ENCODE results near the gene CDC42BPA. TPM values are rescaled to one million over a fixed set of nuclear protein-coding genes. Genes with fewer than 3 reads are reported as not detected.

CDC42BPA gene
- polyA plus RNA-seq, 3 donors: 0.20 to 0.45 (median 0.39) TPM

DNA sequence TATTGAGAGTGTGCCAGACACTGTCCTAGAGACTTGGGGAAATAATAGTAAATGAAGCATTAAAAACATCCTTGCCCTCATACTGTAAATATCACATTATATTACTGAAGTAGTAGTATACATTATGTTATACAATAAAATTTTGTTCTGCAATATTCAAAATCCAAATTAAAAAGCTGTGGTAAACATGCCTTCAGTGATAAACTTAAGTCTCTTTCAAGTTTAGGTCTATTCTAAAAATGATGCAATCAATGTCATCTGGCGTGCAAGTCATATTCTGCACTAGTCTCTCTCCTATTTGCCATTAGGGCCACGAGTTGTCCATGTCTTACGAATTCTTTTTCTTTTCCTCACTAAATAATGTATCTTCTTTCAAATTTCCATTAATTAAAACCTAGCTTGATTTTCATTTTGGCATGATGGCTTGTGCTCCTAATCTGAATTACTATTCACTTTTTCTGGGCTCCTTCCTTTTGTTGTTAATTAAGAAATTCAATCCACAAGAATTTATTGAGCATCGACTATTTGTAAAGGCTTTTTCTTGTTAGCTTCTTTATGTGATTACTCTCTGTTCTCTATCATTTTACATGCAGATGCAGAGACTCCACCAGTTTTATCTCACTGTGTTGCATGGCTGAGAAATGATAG, 247.5 kb downstream of the CDC42BPA start:
- Mint-ChIP-seq H3K27me3 (ENCODE audit: low read depth in 3 of 3) (no peaks in the 10 kb centered on the region), H3K4me3 (no peak overlapping the region), H3K4me1 (no peaks in the 10 kb centered on the region), H3K27ac (no peak overlapping the region), H3K9me3 (no peaks in the 10 kb centered on the region), H3K36me3 (no peaks in the 10 kb centered on the region)
- no peak overlapping the region for H3K4me2 ChIP-seq (replicated peaks; ENCODE audit: extremely low read depth, low read length, poor library complexity, severe bottlenecking)
- H3K36me3 ChIP-seq (replicated peaks in 1 of 2; ENCODE audit: control insufficient read depth in 1 of 2, insufficient read depth in 2 of 2, low read length in 2 of 2): no peaks in the 10 kb centered on the region
- no peaks in the 10 kb centered on the region for H4K20me1 ChIP-seq (ENCODE audit: insufficient read depth, low read length)
- TF ChIP-seq, protein P1, sequence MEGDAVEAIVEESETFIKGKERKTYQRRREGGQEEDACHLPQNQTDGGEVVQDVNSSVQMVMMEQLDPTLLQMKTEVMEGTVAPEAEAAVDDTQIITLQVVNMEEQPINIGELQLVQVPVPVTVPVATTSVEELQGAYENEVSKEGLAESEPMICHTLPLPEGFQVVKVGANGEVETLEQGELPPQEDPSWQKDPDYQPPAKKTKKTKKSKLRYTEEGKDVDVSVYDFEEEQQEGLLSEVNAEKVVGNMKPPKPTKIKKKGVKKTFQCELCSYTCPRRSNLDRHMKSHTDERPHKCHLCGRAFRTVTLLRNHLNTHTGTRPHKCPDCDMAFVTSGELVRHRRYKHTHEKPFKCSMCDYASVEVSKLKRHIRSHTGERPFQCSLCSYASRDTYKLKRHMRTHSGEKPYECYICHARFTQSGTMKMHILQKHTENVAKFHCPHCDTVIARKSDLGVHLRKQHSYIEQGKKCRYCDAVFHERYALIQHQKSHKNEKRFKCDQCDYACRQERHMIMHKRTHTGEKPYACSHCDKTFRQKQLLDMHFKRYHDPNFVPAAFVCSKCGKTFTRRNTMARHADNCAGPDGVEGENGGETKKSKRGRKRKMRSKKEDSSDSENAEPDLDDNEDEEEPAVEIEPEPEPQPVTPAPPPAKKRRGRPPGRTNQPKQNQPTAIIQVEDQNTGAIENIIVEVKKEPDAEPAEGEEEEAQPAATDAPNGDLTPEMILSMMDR (IDR thresholded peaks at IDR 0.05): no peak
- WGBS (ENCODE audit: insufficient coverage): 92% methylated on average over 3 of the region's 4 CpGs
- H3K4me1 ChIP-seq (ENCODE audit: control insufficient read depth in 1 of 2, insufficient read depth in 2 of 2, low read length in 2 of 2): no peaks in the 10 kb centered on the region
- no peak overlapping the region for H2AFZ ChIP-seq (ENCODE audit: insufficient read depth, low read depth, low read length, poor library complexity, severe bottlenecking)
- H3K27ac ChIP-seq (ENCODE audit: low read depth in 1 of 2, low read length in 2 of 2): no peak overlapping the region
- no peak for DNase-seq
- no peaks in the 10 kb centered on the region for H3K79me2 ChIP-seq (ENCODE audit: insufficient read depth, low read length)
- intact Hi-C loops (cut with micrococcal nuclease): no loop called here
- H3K9me3 ChIP-seq (replicated peaks in 1 of 2; ENCODE audit: control insufficient read depth in 1 of 2, insufficient read depth in 1 of 2, low read length in 2 of 2): no peaks in the 10 kb centered on the region
- no peak overlapping the region for H3K4me3 ChIP-seq (replicated peaks in 1 of 3; ENCODE audit: low read depth in 2 of 3, low read length in 3 of 3)
- no peak overlapping the region for H3K9ac ChIP-seq (ENCODE audit: insufficient read depth, low read length, poor library complexity, severe bottlenecking)
- no peaks in the 10 kb centered on the region for H3K27me3 ChIP-seq (ENCODE audit: control insufficient read depth in 2 of 2, insufficient read depth in 2 of 2, low read length in 2 of 2)

- Mint-ChIP-seq H3K27ac (no peak overlapping the region), H3K4me3 (no peak overlapping the region)
These were observed 248.8 kb downstream of the CDC42BPA start for GRCh38 chr1:227069490-227069889.

More at GRCh38 chr1:227069490-227069889, 248.8 kb downstream of the CDC42BPA start:
- H3K9me3 ChIP-seq (replicated peaks in 1 of 2; ENCODE audit: control insufficient read depth in 1 of 2, insufficient read depth in 1 of 2, low read length in 2 of 2): no peaks in the 10 kb centered on the region
- TF ChIP-seq, protein P1 (IDR thresholded peaks at IDR 0.05): no peak
- no peaks in the 10 kb centered on the region for H3K27me3 ChIP-seq (ENCODE audit: control insufficient read depth in 2 of 2, insufficient read depth in 2 of 2, low read length in 2 of 2)
- no peak overlapping the region for H3K9ac ChIP-seq (ENCODE audit: insufficient read depth, low read length, poor library complexity, severe bottlenecking)
- Mint-ChIP-seq H3K36me3 (no peaks in the 10 kb centered on the region), H3K27me3 (ENCODE audit: low read depth in 3 of 3) (no peaks in the 10 kb centered on the region), H3K9me3 (no peaks in the 10 kb centered on the region), H3K4me1 (no peaks in the 10 kb centered on the region)
- H3K27ac ChIP-seq (ENCODE audit: low read depth in 1 of 2, low read length in 2 of 2): no peak overlapping the region
- no peak overlapping the region for H3K4me2 ChIP-seq (replicated peaks; ENCODE audit: extremely low read depth, low read length, poor library complexity, severe bottlenecking)
- no peak overlapping the region for H2AFZ ChIP-seq (ENCODE audit: insufficient read depth, low read depth, low read length, poor library complexity, severe bottlenecking)
- no peaks in the 10 kb centered on the region for H3K36me3 ChIP-seq (replicated peaks in 1 of 2; ENCODE audit: control insufficient read depth in 1 of 2, insufficient read depth in 2 of 2, low read length in 2 of 2)
- H3K79me2 ChIP-seq (ENCODE audit: insufficient read depth, low read length): no peaks in the 10 kb centered on the region
- no peaks in the 10 kb centered on the region for H4K20me1 ChIP-seq (ENCODE audit: insufficient read depth, low read length)
- WGBS (ENCODE audit: insufficient coverage): no CpG with 5 or more reads among the region's 2 CpGs
- DNase-seq: no peak
- no peak overlapping the region for H3K4me3 ChIP-seq (replicated peaks in 1 of 3; ENCODE audit: low read depth in 2 of 3, low read length in 3 of 3)
- intact Hi-C loops (cut with micrococcal nuclease): no loop called here
- no peaks in the 10 kb centered on the region for H3K4me1 ChIP-seq (ENCODE audit: control insufficient read depth in 1 of 2, insufficient read depth in 2 of 2, low read length in 2 of 2)
